22Rv1 (cell line): ENCODE results near the gene UBL4B.

Source experiments
- H3K27ac ChIP-seq: fragments of 450-650 bp; 2 replicates; pipeline ENCODE4 v1.5.1; 2017
- ZFX ChIP-seq: fragments of 450-650 bp; IDR thresholded peaks from 2 replicates; pipeline ENCODE4 v1.6.1; 2017; ENCODE audit warnings: antibody characterized with exemption, borderline replicate concordance
- TF ChIP-seq, protein P1 (sequence below): fragments of 450-650 bp; IDR thresholded peaks from 2 replicates; pipeline ENCODE4 v1.5.1; 2017; ENCODE audit warnings: mild to moderate bottlenecking

UBL4B gene

GRCh38 chr1:110102081-110102480 is 10.2 kb upstream of the UBL4B start:
- no peak for TF ChIP-seq ZFX
- TF ChIP-seq, protein P1, sequence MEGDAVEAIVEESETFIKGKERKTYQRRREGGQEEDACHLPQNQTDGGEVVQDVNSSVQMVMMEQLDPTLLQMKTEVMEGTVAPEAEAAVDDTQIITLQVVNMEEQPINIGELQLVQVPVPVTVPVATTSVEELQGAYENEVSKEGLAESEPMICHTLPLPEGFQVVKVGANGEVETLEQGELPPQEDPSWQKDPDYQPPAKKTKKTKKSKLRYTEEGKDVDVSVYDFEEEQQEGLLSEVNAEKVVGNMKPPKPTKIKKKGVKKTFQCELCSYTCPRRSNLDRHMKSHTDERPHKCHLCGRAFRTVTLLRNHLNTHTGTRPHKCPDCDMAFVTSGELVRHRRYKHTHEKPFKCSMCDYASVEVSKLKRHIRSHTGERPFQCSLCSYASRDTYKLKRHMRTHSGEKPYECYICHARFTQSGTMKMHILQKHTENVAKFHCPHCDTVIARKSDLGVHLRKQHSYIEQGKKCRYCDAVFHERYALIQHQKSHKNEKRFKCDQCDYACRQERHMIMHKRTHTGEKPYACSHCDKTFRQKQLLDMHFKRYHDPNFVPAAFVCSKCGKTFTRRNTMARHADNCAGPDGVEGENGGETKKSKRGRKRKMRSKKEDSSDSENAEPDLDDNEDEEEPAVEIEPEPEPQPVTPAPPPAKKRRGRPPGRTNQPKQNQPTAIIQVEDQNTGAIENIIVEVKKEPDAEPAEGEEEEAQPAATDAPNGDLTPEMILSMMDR: no peak
- no peak overlapping the region for H3K27ac ChIP-seq

DNA sequence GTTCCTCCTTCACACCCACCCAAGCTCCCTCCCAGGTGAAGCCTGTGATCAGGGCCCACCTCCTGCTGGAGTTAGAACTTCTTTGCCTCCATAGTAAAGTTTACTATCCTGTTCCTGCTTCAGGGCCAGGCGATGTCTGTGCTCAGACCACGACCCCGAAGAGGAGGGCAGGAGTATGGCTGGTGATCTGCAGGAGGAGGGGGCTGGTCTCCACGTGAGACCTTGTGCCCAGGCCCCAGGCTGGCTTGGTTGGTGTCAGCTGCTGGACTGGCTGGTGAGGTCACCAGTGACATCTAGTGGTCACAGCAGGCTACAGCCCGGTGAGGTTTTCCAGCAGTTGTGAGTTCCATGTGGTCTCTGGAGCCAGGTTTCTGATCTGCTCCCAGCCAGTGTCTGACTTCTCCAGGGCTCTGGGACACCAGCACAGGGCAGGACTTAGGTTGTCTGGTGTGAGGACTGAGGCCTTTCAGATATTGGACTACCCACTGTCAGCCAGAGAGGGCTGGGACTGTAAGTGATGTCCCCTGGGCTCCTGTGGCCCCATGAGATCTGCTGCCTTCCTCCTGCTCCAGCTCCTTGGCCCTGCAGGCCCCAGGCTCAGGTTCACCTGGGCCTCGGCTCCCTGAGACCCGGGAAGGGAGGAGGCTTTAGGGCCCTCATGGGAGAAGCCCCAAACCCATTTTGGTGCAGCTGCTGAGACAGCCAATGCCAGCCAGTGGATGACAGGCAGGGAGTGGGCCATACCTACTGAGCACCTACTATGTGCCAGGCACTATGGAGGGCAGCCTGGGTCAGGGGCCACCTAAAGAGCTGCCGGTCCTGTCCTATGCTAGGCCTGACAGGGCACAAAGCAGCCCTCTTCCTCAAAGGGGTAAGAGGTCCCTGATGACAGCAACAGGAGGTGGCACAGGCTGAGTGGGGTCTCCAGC is 6.0 kb upstream of the UBL4B start:
- H3K27ac ChIP-seq: no peak overlapping the region
- TF ChIP-seq, protein P1: peak; percentile 95
- TF ChIP-seq ZFX: no peak

DNA sequence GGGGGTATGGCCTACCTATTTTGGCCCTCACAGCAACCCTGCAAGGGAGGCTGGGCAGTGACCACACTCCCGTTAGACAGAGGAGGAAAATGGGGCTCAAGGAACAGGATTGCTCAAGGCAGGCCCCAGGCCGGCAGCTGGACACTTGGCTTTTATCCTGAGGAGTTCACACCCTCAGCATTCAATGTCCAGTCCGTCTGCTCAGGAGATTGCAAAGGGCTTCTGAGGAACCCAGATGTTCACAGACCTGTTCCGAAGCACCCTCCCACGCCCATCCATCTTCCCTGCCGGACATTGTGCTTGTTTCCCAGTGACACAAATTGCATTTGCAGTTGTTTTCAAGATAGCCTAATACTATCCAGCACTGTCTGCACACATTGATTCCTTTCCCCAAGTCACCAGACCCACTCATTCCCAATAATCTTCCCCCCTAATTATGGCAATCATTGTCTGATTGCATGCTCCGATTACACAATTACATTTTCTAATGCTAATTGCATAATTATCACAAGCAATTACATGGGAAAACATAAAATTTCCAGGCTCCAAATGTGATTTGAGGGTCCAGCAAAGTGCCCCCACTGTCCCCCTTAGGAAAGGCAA is 4.3 kb upstream of the UBL4B start:
- no peak overlapping the region for H3K27ac ChIP-seq
- no peak for TF ChIP-seq ZFX
- TF ChIP-seq, protein P1: no peak

DNA sequence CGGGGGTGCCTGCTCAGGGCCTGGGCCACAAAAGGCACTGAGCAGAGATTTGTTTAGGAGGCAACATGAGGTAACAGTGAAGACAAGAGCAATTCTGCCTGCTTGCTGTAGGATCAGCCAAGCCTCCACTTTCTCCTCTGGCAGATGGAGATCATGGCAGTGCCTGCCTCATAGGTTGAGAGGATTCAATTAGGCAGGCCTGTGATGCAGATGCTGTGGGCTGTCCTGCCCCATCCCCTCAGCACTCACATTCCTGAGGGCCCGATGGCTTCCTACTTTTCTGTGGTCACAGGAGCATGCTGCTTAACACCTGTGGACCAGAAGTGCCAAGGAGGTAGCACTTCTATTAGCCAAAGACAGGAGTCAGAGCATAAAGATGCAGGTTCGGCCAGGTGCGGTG is 1.2 kb upstream of the UBL4B start:
- TF ChIP-seq ZFX: no peak
- TF ChIP-seq, protein P1: no peak
- no peak overlapping the region for H3K27ac ChIP-seq

GRCh38 chr1:110112656-110113055 is 413 bp downstream of the UBL4B start:
- H3K27ac ChIP-seq: no peak overlapping the region
- TF ChIP-seq, protein P1: no peak
- no peak for TF ChIP-seq ZFX

DNA sequence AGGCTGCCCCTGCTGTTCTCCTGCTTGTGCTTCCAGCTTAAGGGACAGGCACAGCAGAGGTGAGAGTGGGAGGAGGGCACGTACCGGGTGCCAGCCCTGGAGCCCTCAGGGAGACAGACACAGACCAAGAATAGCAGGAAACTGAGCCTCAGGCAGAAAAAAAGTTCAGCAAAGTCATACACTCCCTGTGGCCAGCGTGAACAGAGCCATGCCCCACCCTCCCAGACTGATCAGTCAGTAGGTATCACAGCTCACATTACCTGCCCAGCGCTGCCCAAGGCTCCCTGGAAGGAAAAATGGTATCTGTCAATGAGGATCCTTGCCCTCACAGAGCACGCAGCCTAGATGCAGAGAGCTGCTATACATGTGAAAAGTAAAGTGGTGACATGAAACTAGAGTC is 1.3 kb downstream of the UBL4B start:
- H3K27ac ChIP-seq: no peak overlapping the region
- TF ChIP-seq, protein P1: no peak
- no peak for TF ChIP-seq ZFX

DNA sequence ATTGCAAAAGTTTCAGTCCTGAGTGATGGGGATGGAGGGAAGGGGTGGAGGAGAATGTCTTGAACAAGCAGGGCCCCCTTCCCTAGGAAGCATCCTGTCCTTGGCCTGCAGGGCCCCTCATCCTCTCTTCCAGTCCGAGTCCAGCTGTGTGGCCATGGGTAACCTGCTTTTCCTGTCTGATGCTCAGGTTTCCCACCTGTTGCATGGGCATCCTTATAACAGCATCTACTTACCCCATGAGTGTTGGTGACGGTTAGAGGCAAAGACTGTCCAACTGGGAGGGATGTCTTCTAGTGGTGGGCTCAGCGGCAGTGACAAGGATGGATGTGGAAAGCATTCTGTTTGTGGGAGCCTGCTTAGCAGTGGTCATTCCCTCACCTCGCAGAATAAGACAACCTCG is 1.9 kb downstream of the UBL4B start:
- no peak overlapping the region for H3K27ac ChIP-seq
- TF ChIP-seq, protein P1: no peak
- no peak for TF ChIP-seq ZFX
